HG03575 (cell line): ENCODE measurements around the gene NIPSNAP3A.
"Not testable (repeated sequence)": the region's sequence is repeated elsewhere in the genome, so short reads cannot be mapped to it uniquely, and the experiment has no call there.

Source experiments
- ATAC-seq: cut with Tn5 transposase; IDR thresholded peaks from one replicate; pipeline ENCODE4 v1.9.1; 2021; ENCODE audit not compliant: unreplicated experiment, insufficient number of reproducible peaks, low FRiP score; ENCODE audit errors: extremely low read depth

Gene NIPSNAP3A

GRCh38 chr9:104747565-104748358 lies at the start of gene NIPSNAP3A:
TSS of gene NIPSNAP3A (plus strand) at chr9:104747683. CDS start at chr9:104747793, 110 bp downstream.
- ATAC-seq, result peak; percentile 46

GRCh38 chr9:104700306-104700705 lies 47.2 kb upstream of the NIPSNAP3A start:
- no peak for ATAC-seq

GRCh38 chr9:104708737-104709136 lies 38.7 kb upstream of the NIPSNAP3A start:
- ATAC-seq, result not testable (repeated sequence)

- ATAC-seq, result no peak
Observed at GRCh38 chr9:104711604-104712003, 35.9 kb upstream of the NIPSNAP3A start.

- no peak for ATAC-seq
Observed at GRCh38 chr9:104725014-104725413, 22.5 kb upstream of the NIPSNAP3A start.

- ATAC-seq, result no peak
Observed at GRCh38 chr9:104738452-104738851, 9.0 kb upstream of the NIPSNAP3A start.

GRCh38 chr9:104740621-104741020 lies 6.9 kb upstream of the NIPSNAP3A start:
- no peak for ATAC-seq

GRCh38 chr9:104743376-104743985 lies 4.0 kb upstream of the NIPSNAP3A start:
- peak; percentile 76 for ATAC-seq

- ATAC-seq, result no peak
Observed at GRCh38 chr9:104745852-104746251, 1.6 kb upstream of the NIPSNAP3A start.

GRCh38 chr9:104746285-104746684 lies 1.2 kb upstream of the NIPSNAP3A start:
- ATAC-seq, result no peak

GRCh38 chr9:104746798-104747197 lies 685 bp upstream of the NIPSNAP3A start:
- no peak for ATAC-seq

- ATAC-seq, result no peak
Observed at GRCh38 chr9:104747245-104747564, 278 bp upstream of the NIPSNAP3A start.

GRCh38 chr9:104748359-104749031 lies 1.0 kb downstream of the NIPSNAP3A start:
- ATAC-seq, result no peak

GRCh38 chr9:104750185-104750767 lies 2.8 kb downstream of the NIPSNAP3A start:
- no peak for ATAC-seq

GRCh38 chr9:104758974-104759373 lies 11.5 kb downstream of the NIPSNAP3A start:
- ATAC-seq, result no peak

- no peak for ATAC-seq
Observed at GRCh38 chr9:104765138-104765537, 17.7 kb downstream of the NIPSNAP3A start.

GRCh38 chr9:104766025-104766424 lies 18.5 kb downstream of the NIPSNAP3A start:
- ATAC-seq, result no peak

GRCh38 chr9:104767507-104767906 lies 20.0 kb downstream of the NIPSNAP3A start:
- ATAC-seq, result no peak

- ATAC-seq, result not testable (repeated sequence)
Observed at GRCh38 chr9:104769029-104769428, 21.5 kb downstream of the NIPSNAP3A start.

- ATAC-seq, result no peak
Observed at GRCh38 chr9:104769655-104770054, 22.2 kb downstream of the NIPSNAP3A start.
